ENCODE results near the gene ACYP1. TPM values are rescaled to one million over a fixed set of nuclear protein-coding genes. Genes with fewer than 3 reads are reported as not detected.
A peak's percentile ranks its signal among the peaks of the same experiment; 100 is the strongest.
"Not testable (repeated sequence)": the region's sequence is repeated elsewhere in the genome, so short reads cannot be mapped to it uniquely, and the experiment has no call there.

The ACYP1 gene
- total and polyA plus RNA-seq, 2 donors (not counting 3 experiments of a cell fraction or from before 2014, with no cell fraction given), result 30.2 to 37.5 TPM

GRCh38 chr14:75068294-75069120 lies 4.7 kb upstream of the ACYP1 start:
- DNase-seq (ENCODE audit: low read depth, low spot score), result peak; percentile 78
- H3K27ac ChIP-seq (ENCODE audit: insufficient read depth, low read depth, low read length), result peak overlapping the region; percentile 86
- intact Hi-C loops (cut with micrococcal nuclease) (loop anchor here (1.0 to 5.0 kb wide), 4 partner anchors 9 to 122 kb away; partner anchors contain the start of genes EIF2B2 and PGF), dilution Hi-C loops (cut with MboI; ENCODE audit: extremely low pct_ligation_motif_present, low sequenced_read_pairs) (no loop called here)
- ChIA-PET POLR2A (interaction anchor here (1.3 kb wide), 1 partner anchor 113 kb away, joined by 4 read pairs; the partner anchor contains the start of gene PGF), CTCF (interaction anchor here (0.9 to 2.8 kb wide), 8 partner anchors 20 to 124 kb away, joined by 3 to 15 read pairs (median 4); no protein-coding TSS in a partner anchor)
- TSS peak; percentile 76 for BruUV-seq (replicated peaks)
- peak overlapping the region; percentile 31 to 69 (median 59) for H3K4me3 ChIP-seq (replicated peaks in 1 of 3; ENCODE audit: insufficient read depth in 1 of 3, low read depth in 1 of 3, low read length in 3 of 3)
- no peaks in the 10 kb centered on the region for H3K9me3 ChIP-seq (replicated peaks; ENCODE audit: control insufficient read depth, insufficient read depth, low read length)
- TF ChIP-seq GATA2 (IDR thresholded peaks at IDR 0.05; ENCODE audit: insufficient read depth, insufficient read length, low read depth, low read length) (no peak), EZH2 (IDR thresholded peaks at IDR 0.05; ENCODE audit: borderline replicate concordance, low read depth, low read length, severe bottlenecking) (no peak), JUN (IDR thresholded peaks at IDR 0.05; ENCODE audit: borderline replicate concordance, insufficient read depth, insufficient read length, low read depth) (no peak), MYC (IDR thresholded peaks at IDR 0.05; ENCODE audit: low read depth, low read length) (no peak), POLR2AphosphoS5 (IDR thresholded peaks at IDR 0.05; ENCODE audit: insufficient read depth, low read depth, low read length) (no peak), FOS (IDR thresholded peaks at IDR 0.05; ENCODE audit: borderline replicate concordance, insufficient read depth, low read length) (peak; percentile 46), POLR2A (IDR thresholded peaks at IDR 0.05; ENCODE audit: low read depth, low read length) (no peak)
- H2AFZ ChIP-seq (ENCODE audit: low read depth, low read length), result peak overlapping the region; percentile 55
- H4K20me1 ChIP-seq (replicated peaks; ENCODE audit: control insufficient read depth, extremely low read depth, insufficient read depth, low read length), result no peaks in the 10 kb centered on the region
- H3K27me3 ChIP-seq (ENCODE audit: control insufficient read depth in 2 of 2, insufficient read depth in 2 of 2, low read length in 2 of 2), result no peaks in the 10 kb centered on the region
- no peaks in the 10 kb centered on the region for H3K9me1 ChIP-seq (replicated peaks; ENCODE audit: control insufficient read depth, extremely low read depth, insufficient read depth, low read length)
- peak overlapping the region; percentile 72 for H3K9ac ChIP-seq (replicated peaks; ENCODE audit: extremely low read depth, insufficient read depth, low read length)
- H3K4me2 ChIP-seq (ENCODE audit: insufficient read depth, low read length), result peak overlapping the region; percentile 95
- H3K36me3 ChIP-seq (ENCODE audit: control insufficient read depth in 2 of 2, extremely low read depth in 1 of 2, insufficient read depth in 2 of 2, low read length in 2 of 2), result no peaks in the 10 kb centered on the region
- H3K4me1 ChIP-seq (ENCODE audit: control insufficient read depth, extremely low read depth, insufficient read depth, low read length), result peaks cover 17% of the 10 kb centered on the region
- peak; percentile 12 for FAIRE-seq
- H3K79me2 ChIP-seq (ENCODE audit: control insufficient read depth, insufficient read depth, low read length), result peaks cover 2% of the 10 kb centered on the region

GRCh38 chr14:75067765-75068164 lies 3.9 kb upstream of the ACYP1 start:
- H3K79me2 ChIP-seq (ENCODE audit: control insufficient read depth, insufficient read depth, low read length); H2AFZ ChIP-seq (ENCODE audit: low read depth, low read length); FAIRE-seq; H3K4me3 ChIP-seq (replicated peaks in 1 of 3; ENCODE audit: insufficient read depth in 1 of 3, low read depth in 1 of 3, low read length in 3 of 3); H3K9ac ChIP-seq (replicated peaks; ENCODE audit: extremely low read depth, insufficient read depth, low read length); dilution Hi-C loops (cut with MboI; ENCODE audit: extremely low pct_ligation_motif_present, low sequenced_read_pairs); H3K36me3 ChIP-seq (ENCODE audit: control insufficient read depth in 2 of 2, extremely low read depth in 1 of 2, insufficient read depth in 2 of 2, low read length in 2 of 2); H4K20me1 ChIP-seq (replicated peaks; ENCODE audit: control insufficient read depth, extremely low read depth, insufficient read depth, low read length); H3K27ac ChIP-seq (ENCODE audit: insufficient read depth, low read depth, low read length); H3K9me3 ChIP-seq (replicated peaks; ENCODE audit: control insufficient read depth, insufficient read depth, low read length); H3K9me1 ChIP-seq (replicated peaks; ENCODE audit: control insufficient read depth, extremely low read depth, insufficient read depth, low read length); BruUV-seq (replicated peaks); DNase-seq (ENCODE audit: low read depth, low spot score); H3K27me3 ChIP-seq (ENCODE audit: control insufficient read depth in 2 of 2, insufficient read depth in 2 of 2, low read length in 2 of 2): not testable (repeated sequence)
- intact Hi-C loops (cut with micrococcal nuclease), result loop anchor here (2.0 to 5.0 kb wide), 3 partner anchors 65 to 121 kb away; partner anchors contain the start of genes EIF2B2 and PGF
- ChIA-PET POLR2A (interaction anchor here (1.3 kb wide), 1 partner anchor 112 kb away, joined by 4 read pairs; the partner anchor contains the start of gene PGF), CTCF (interaction anchor here (0.9 to 2.8 kb wide), 6 partner anchors 18 to 120 kb away, joined by 3 to 11 read pairs (median 3); no protein-coding TSS in a partner anchor)
- H3K4me2 ChIP-seq (ENCODE audit: insufficient read depth, low read length), result peak overlapping the region; percentile 95
- peaks cover 24% of the 10 kb centered on the region for H3K4me1 ChIP-seq (ENCODE audit: control insufficient read depth, extremely low read depth, insufficient read depth, low read length)
